Activated CD8-positive, alpha-beta T cell treated with anti-CD3 and anti-CD28 coated beads, Interleukin-2, amount 10 ng/mL, durations not matched to agents 7 days and 5 days (primary cell): ENCODE data around the gene SETD1B. TPM values are rescaled to one million over a fixed set of nuclear protein-coding genes. Genes with fewer than 3 reads are reported as not detected.

Source experiments
- total RNA-seq, 2 experiments: library from RNA; stranded (reverse); gene quantifications; one replicate each; pipeline ENCODE4 v1.2.3, GENCODE V29; 2021

SETD1B gene
- total RNA-seq, 2 experiments from 2014 or later = 30.0 to 30.9 TPM

Other genes with a start within 250 kb of the SETD1B start
- 10 to 100 TPM; 76.1 to 76.6 TPM for gene KDM2B, start 223.0 kb upstream of the SETD1B start, total RNA-seq
- gene ORAI1, start 177.5 kb upstream of the SETD1B start, total RNA-seq = 10 to 100 TPM; 67.4 to 69.6 TPM
- under 1 TPM; 0.26 to 0.37 TPM for gene MORN3, start 134.4 kb upstream of the SETD1B start, total RNA-seq
- gene TMEM120B, start 91.3 kb upstream of the SETD1B start, total RNA-seq = 1 to 10 TPM; 7.6 to 8.2 TPM
- gene RHOF, start 10.3 kb upstream of the SETD1B start, total RNA-seq = 100 to 1,000 TPM; 145 to 154 TPM
- gene HPD, start 54.9 kb downstream of the SETD1B start, total RNA-seq = not detected
- gene PSMD9, start 84.8 kb downstream of the SETD1B start, total RNA-seq = 10 to 100 TPM; 62.3 to 70.6 TPM
- under 1 TPM; 0.70 to 0.82 TPM for gene CFAP251, start 114.6 kb downstream of the SETD1B start, total RNA-seq
- 1 to 10 TPM; 6.2 to 8.1 TPM for gene BCL7A, start 217.9 kb downstream of the SETD1B start, total RNA-seq